Adrenal gland (tissue), 12 donors: ENCODE results near the gene KDM2B. TPM values are rescaled to one million over a fixed set of nuclear protein-coding genes. Genes with fewer than 3 reads are reported as not detected.

Source experiments
- DNase-seq, 7 donors: peaks; one replicate each; pipeline ENCODE4 v3.0.0-alpha.2; 2019 to 2020
- H3K27ac ChIP-seq, 5 donors: fragments of 200-600 bp; sonication (generic) in 4 of 5; 1 replicate in 3 of 5; 2 replicates in 2 of 5; pipeline versions ENCODE4 v1.5.1 to v1.8.0; 2016 to 2020; ENCODE audit warnings: mild to moderate bottlenecking in 1 of 5
- H3K27me3 ChIP-seq: fragments of 200-600 bp; 2 replicates; pipeline ENCODE4 v1.8.0; 2021
- H3K36me3 ChIP-seq, 2 donors: fragments of 200-600 bp; replicated peaks in 1 of 2; 1 replicate in 1 of 2; 2 replicates in 1 of 2; pipeline versions ENCODE4 v1.5.1 to v1.8.0; 2018 to 2022
- H3K4me1 ChIP-seq, 2 donors: fragments of 200-600 bp; replicated peaks in 1 of 2; 1 replicate in 1 of 2; 2 replicates in 1 of 2; pipeline versions ENCODE4 v1.5.1 to v1.8.0; 2018 to 2021
- H3K4me3 ChIP-seq, 4 donors: fragments of 200-600 bp; sonication (generic) in 3 of 4; one replicate each; pipeline ENCODE4 v1.5.1; 2016 to 2018
- H3K9me3 ChIP-seq, 3 donors: fragments of 200-600 bp; sonication (generic) in 1 of 3; replicated peaks in 1 of 3; 1 replicate in 2 of 3; 2 replicates in 1 of 3; pipeline versions ENCODE4 v1.5.1 to v1.8.0; 2016 to 2021
- POLR2A ChIP-seq, 2 donors: fragments of 450-650 bp; IDR thresholded peaks; one replicate each; pipeline ENCODE4 v1.6.1; 2017; ENCODE audit warnings: antibody characterized with exemption in 2 of 2, mild to moderate bottlenecking in 2 of 2, moderate library complexity in 1 of 2
- WGBS, 4 donors: extraction: QIAGEN DNeasy Blood & Tissue Kit in 2 of 4; methylation state at CpG; one replicate each; pipeline versions ENCODE4 v1.1.5 to v1.1.7; 2013 to 2017; 5-methylcytosine and 5-hydroxymethylcytosine counted together
- intact Hi-C, 2 donors: fragments of 100-400 bp; cut with DNase I; formaldehyde crosslinking; loops; one replicate each; pipeline versions ENCODE4 v1.14.1 to v1.15.0; 2022 to 2023
- polyA plus RNA-seq, 3 donors: library from polyadenylated mRNA; stranded (reverse); fragments of 200-250 nt in 2 of 3; fragments of 350-450 nt in 1 of 3; fragmentation: Illumina TruSeq in 1 of 3; extraction: RNeasy Lipid Tissue Mini Kit (QIAGEN cat#74804) in 1 of 3; gene quantifications; one replicate each; pipeline ENCODE4 v1.2.3, GENCODE V29; 2013 to 2014
- total RNA-seq, 9 donors: library from RNA; depleted of rRNA in 4 of 9; stranded (reverse); fragments of >200 nt in 4 of 9; fragments of 120-200 nt in 1 of 9; fragmentation: NEBNext Ultra II Directional in 1 of 9; extraction: Animal tissue kit (Norgen Biotek cat#: 25700) in 1 of 9; gene quantifications; one replicate each; pipeline versions ENCODE4 v1.1.0 to v1.2.4, GENCODE V29; 2013 to 2023
- TF ChIP-seq, protein P1 (sequence below), 6 experiments: fragments of 450-650 bp in 4 of 6; fragments of 200-600 bp in 2 of 6; sonication (generic) in 1 of 6; IDR thresholded peaks; 1 replicate in 5 of 6; 2 replicates in 1 of 6; pipeline versions ENCODE4 v1.5.1 to v1.8.0; 2016 to 2021; ENCODE audit warnings: antibody characterized with exemption in 6 of 6, mild to moderate bottlenecking in 2 of 6, moderate library complexity in 1 of 6
- donor health status: healthy with polysubstance abuse.
- donor health status: Bipolar disorder and iron deficiency.
- donor health status: DM: yes; HTN: yes; CAD: no.
- donor health status: DM: no; HTN: no; CAD: no.
- donor health status: DM: no; HTN: no; CAD: no.
- donor health status: DM: yes; HTN: yes; CAD: no.

Gene KDM2B
- total and polyA plus RNA-seq, 12 donors: 5.0 to 40.6 (median 17.2) TPM

GRCh38 chr12:121558956-121559355 lies 21.9 kb downstream of the KDM2B start:
- no peaks in the 10 kb centered on the region for H3K27me3 ChIP-seq
- WGBS, 4 donors: 91 to 100% (median 96%) methylated on average over 4 to 7 of the region's 7 CpGs
- no peak for DNase-seq
- no peaks in the 10 kb centered on the region for H3K36me3 ChIP-seq
- no peak overlapping the region for H3K27ac ChIP-seq
- H3K4me1 ChIP-seq: no peaks in the 10 kb centered on the region
- intact Hi-C loops: loop anchor here in 1 of 2 donors (5.0 kb wide), 1 partner anchor 63 kb away; no protein-coding TSS in a partner anchor
- H3K4me3 ChIP-seq: no peak overlapping the region
- TF ChIP-seq, protein P1, sequence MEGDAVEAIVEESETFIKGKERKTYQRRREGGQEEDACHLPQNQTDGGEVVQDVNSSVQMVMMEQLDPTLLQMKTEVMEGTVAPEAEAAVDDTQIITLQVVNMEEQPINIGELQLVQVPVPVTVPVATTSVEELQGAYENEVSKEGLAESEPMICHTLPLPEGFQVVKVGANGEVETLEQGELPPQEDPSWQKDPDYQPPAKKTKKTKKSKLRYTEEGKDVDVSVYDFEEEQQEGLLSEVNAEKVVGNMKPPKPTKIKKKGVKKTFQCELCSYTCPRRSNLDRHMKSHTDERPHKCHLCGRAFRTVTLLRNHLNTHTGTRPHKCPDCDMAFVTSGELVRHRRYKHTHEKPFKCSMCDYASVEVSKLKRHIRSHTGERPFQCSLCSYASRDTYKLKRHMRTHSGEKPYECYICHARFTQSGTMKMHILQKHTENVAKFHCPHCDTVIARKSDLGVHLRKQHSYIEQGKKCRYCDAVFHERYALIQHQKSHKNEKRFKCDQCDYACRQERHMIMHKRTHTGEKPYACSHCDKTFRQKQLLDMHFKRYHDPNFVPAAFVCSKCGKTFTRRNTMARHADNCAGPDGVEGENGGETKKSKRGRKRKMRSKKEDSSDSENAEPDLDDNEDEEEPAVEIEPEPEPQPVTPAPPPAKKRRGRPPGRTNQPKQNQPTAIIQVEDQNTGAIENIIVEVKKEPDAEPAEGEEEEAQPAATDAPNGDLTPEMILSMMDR (IDR thresholded peaks at IDR 0.05): no peak
- no peak for TF ChIP-seq POLR2A (IDR thresholded peaks at IDR 0.05)
- no peaks in the 10 kb centered on the region for H3K9me3 ChIP-seq

DNA sequence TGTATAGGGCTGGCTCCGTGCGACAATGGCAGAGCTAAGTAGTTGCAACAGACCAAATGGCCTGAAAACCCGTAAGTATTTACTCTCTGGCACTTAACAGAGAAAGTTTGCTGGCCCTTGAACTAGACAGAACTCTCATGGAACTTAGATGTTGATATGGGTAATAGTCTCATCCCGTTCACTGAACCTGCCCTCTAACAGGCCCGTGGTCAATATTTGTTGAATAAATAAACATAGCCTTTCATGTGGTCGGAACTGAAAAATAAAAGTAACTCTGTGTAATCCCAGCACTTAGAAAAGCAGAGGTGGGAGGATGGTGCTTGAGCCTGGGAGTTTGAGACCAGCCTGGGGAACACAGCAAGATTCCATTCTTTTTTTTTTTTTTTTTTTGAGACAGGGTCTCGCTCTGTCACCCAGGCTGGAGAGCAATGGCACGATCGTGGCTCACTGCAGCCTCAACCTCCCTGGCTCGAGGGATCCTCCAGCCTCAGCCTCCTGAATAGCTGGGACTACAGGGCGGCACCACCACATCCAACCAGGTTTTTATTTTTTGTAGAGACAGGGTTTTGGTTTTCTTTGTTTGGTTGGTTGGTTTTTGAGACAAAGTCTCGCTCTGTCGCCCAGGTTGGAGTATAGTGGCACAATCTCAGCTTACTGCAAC lies 29.7 kb downstream of the KDM2B start:
- intact Hi-C loops: loop anchor here in 1 of 2 donors (5.0 kb wide), 2 partner anchors 71 to 126 kb away; no protein-coding TSS in a partner anchor
- 86 to 96% (median 89%) methylated on average over 10 to 13 of the region's 13 CpGs for WGBS, 4 donors
- TF ChIP-seq POLR2A (IDR thresholded peaks at IDR 0.05): no peak
- TF ChIP-seq, protein P1 (IDR thresholded peaks at IDR 0.05): no peak

GRCh38 chr12:121549075-121549474 lies 31.7 kb downstream of the KDM2B start:
- 60 to 93% (median 91%) methylated on average over 1 to 7 of the region's 7 CpGs for WGBS, 4 donors
- H3K36me3 ChIP-seq: peaks cover 0 to 7% of the 10 kb centered on the region in 2 donors
- intact Hi-C loops: no loop called here
- TF ChIP-seq, protein P1 (IDR thresholded peaks at IDR 0.05): no peak
- no peak for TF ChIP-seq POLR2A (IDR thresholded peaks at IDR 0.05)
- H3K27ac ChIP-seq: no peak overlapping the region
- no peak for DNase-seq
- H3K9me3 ChIP-seq: no peaks in the 10 kb centered on the region
- H3K27me3 ChIP-seq: no peaks in the 10 kb centered on the region
- no peak overlapping the region for H3K4me3 ChIP-seq
- H3K4me1 ChIP-seq: no peaks in the 10 kb centered on the region

More for the DNA sequence above, 29.7 kb downstream of the KDM2B start:
- H3K36me3 ChIP-seq: peaks cover 0 to 7% of the 10 kb centered on the region in 2 donors
- H3K27ac ChIP-seq: no peak overlapping the region
- no peaks in the 10 kb centered on the region for H3K4me1 ChIP-seq
- no peak overlapping the region for H3K4me3 ChIP-seq
- H3K27me3 ChIP-seq: no peaks in the 10 kb centered on the region
- DNase-seq: no peak
- no peaks in the 10 kb centered on the region for H3K9me3 ChIP-seq

DNA sequence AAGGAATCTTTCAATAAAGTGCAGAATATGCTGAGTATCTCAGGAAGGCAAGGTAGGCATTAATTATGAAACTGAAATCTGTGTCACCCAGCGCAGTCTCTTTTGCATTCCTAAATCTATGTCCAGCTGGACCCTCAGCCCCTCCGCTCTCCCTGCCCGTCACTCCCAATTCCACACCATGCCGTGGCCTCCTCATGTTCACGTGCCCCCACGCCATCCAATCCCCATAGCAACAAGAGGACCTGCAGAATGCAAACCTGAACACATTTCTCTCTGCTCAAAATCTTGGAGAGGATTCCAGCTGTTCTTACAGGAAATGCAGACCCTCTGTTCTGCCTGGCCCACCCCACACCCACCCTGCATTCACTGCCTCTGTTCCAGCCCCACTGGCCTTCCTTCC lies 35.3 kb downstream of the KDM2B start:
- TF ChIP-seq, protein P1 (IDR thresholded peaks at IDR 0.05): no peak
- TF ChIP-seq POLR2A (IDR thresholded peaks at IDR 0.05): no peak
- intact Hi-C loops: no loop called here
- DNase-seq: no peak
- no peak overlapping the region for H3K4me3 ChIP-seq
- H3K9me3 ChIP-seq: no peaks in the 10 kb centered on the region
- H3K27me3 ChIP-seq: no peaks in the 10 kb centered on the region
- peaks cover 0 to 7% of the 10 kb centered on the region in 2 donors for H3K36me3 ChIP-seq
- H3K27ac ChIP-seq: no peak overlapping the region
- no peaks in the 10 kb centered on the region for H3K4me1 ChIP-seq
- WGBS, 4 donors: 94 to 98% (median 95%) methylated on average over 6 of the region's 6 CpGs
